ENCODE results near the gene DEFB110. TPM values are rescaled to one million over a fixed set of nuclear protein-coding genes. Genes with fewer than 3 reads are reported as not detected.

Gene DEFB110
- polyA plus RNA-seq, 1 experiment, result not detected

DNA sequence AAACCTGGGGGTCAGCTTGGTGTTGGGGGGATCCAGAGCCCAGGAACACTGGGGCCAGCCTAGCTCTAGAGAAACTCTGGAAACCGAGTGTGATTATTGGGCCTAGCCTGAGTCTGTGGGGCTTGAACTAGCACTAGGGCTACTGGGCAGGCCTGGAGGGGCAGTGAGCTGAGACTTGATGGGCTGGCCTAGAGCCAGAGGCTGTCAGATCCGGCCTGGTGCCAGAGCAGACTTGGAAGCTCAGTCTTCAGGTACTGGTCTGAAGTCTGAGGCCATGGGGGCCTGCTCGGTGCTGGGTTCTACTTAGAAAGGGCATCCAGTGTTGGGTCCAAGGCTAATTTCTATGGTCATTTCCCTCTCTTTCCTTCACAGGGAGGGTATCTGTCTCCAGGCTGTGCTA, 25.2 kb upstream of the DEFB110 start:
- CTCF ChIA-PET, result no interaction called here
- Histone ChIP-seq H3K27me3 (ENCODE audit: control insufficient read depth, insufficient read depth, low read length) (no peaks in the 10 kb centered on the region), H3K4me3 (ENCODE audit: low read depth, low read length) (no peak overlapping the region), H3K36me3 (ENCODE audit: control insufficient read depth, insufficient read depth, low read length) (no peaks in the 10 kb centered on the region)
- POLR2A ChIA-PET, result no interaction called here
- TF ChIP-seq, protein P1, sequence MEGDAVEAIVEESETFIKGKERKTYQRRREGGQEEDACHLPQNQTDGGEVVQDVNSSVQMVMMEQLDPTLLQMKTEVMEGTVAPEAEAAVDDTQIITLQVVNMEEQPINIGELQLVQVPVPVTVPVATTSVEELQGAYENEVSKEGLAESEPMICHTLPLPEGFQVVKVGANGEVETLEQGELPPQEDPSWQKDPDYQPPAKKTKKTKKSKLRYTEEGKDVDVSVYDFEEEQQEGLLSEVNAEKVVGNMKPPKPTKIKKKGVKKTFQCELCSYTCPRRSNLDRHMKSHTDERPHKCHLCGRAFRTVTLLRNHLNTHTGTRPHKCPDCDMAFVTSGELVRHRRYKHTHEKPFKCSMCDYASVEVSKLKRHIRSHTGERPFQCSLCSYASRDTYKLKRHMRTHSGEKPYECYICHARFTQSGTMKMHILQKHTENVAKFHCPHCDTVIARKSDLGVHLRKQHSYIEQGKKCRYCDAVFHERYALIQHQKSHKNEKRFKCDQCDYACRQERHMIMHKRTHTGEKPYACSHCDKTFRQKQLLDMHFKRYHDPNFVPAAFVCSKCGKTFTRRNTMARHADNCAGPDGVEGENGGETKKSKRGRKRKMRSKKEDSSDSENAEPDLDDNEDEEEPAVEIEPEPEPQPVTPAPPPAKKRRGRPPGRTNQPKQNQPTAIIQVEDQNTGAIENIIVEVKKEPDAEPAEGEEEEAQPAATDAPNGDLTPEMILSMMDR (IDR thresholded peaks at IDR 0.05; ENCODE audit: insufficient read depth, low read depth, low read length), result no peak
- no peak for DNase-seq (ENCODE audit: low read depth)

DNA sequence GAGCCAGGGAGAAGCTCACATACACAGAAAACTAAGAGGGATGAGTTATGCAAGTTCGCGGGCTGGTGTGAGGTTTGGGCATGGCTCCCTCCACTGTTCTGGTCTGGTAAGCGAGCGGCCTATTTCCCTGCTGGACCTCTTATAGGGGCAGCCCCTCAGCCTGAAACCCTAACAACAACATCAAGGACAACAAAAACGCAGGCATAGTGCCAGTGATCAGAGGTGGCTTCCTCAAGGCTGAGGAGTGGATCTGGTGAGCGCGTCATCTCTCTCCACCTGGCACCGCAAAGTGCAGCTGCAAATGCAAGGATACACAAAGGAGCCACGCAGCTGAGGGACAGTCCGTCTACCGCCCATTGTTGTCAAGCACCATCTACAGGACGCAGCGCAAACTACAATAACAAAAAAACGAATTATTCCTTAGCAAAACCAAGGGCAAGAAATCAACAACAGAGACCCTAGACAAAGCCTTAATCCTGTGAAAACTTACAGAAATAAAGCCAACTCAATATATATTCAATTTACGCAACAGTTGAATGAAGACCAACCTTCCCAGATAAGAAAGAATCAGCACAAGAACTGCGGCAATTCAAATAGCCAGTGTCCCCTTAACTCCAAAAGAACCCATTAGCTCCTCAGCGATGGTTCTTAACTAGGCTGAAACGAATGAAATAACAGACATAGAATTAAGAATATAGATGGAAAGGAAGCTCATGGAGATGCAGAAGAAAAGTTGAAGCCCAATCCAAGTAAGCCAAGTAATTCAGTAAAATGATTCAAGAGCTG, 9.2 kb upstream of the DEFB110 start:
- TF ChIP-seq, protein P1 (IDR thresholded peaks at IDR 0.05; ENCODE audit: insufficient read depth, low read depth, low read length), result 0 out of 2 replicates have a peak, but pooled peaks have one; percentile 17
- no peaks in the 10 kb centered on the region for H3K27me3 ChIP-seq (ENCODE audit: control insufficient read depth, insufficient read depth, low read length)
- no peaks in the 10 kb centered on the region for H3K36me3 ChIP-seq (ENCODE audit: control insufficient read depth, insufficient read depth, low read length)
- ChIA-PET POLR2A (interaction anchor here (0.6 to 0.7 kb wide), 2 partner anchors 19 to 104 kb away, joined by 3 to 4 read pairs; partner anchors contain the start of gene DEFB112), CTCF (interaction anchor here (1.2 kb wide), 1 partner anchor 13 kb away, joined by 3 read pairs; no protein-coding TSS in a partner anchor)
- no peak overlapping the region for H3K4me3 ChIP-seq (ENCODE audit: low read depth, low read length)
- DNase-seq (ENCODE audit: low read depth), result no peak

DNA sequence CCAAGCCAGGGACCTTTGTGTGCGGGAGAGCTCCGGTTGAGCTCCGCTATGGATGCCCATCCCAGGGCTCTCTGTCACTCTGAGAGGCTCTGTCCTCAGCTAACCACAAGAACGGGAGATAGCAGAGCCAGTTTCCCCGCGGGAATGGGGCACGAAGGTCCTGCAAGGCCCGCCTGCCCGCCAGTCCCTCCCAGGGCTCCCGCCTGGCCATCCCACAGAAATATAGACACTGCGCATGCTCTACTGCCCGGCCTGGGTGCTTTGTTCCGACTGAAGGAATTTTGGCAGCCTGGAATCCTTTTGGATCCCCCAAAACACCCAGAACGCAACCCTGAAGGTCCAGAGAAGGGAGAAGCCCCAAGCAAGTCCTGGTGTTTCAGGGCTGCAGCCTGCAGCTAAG, 8.6 kb upstream of the DEFB110 start:
- no peak overlapping the region for H3K4me3 ChIP-seq (ENCODE audit: low read depth, low read length)
- H3K36me3 ChIP-seq (ENCODE audit: control insufficient read depth, insufficient read depth, low read length), result no peaks in the 10 kb centered on the region
- no peaks in the 10 kb centered on the region for H3K27me3 ChIP-seq (ENCODE audit: control insufficient read depth, insufficient read depth, low read length)
- DNase-seq (ENCODE audit: low read depth), result no peak
- TF ChIP-seq, protein P1 (IDR thresholded peaks at IDR 0.05; ENCODE audit: insufficient read depth, low read depth, low read length), result no peak
- ChIA-PET POLR2A (no interaction called here), CTCF (interaction anchor here (1.2 kb wide), 1 partner anchor 13 kb away, joined by 3 read pairs; no protein-coding TSS in a partner anchor)

DNA sequence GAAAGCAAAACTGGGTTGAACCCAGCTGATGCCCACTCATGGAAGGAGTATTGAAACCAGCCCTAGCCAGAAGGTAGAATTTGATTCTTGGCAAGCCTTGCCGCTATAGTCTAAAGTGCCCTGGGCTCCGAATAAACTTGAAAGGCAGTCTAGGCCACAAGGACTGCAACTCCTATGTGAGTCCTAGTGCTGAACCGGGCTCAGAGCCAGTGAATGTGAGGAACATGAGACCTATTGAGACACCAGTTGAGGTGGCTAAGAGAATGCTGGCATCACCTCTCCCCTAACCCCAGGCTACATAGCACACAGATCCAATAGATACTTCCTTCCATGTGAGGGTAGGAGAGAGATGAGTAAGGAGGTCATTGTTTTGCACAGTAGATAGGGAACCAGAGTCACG, 3.5 kb upstream of the DEFB110 start:
- TF ChIP-seq, protein P1 (IDR thresholded peaks at IDR 0.05; ENCODE audit: insufficient read depth, low read depth, low read length), result no peak
- CTCF ChIA-PET, result no interaction called here
- Histone ChIP-seq H3K36me3 (ENCODE audit: control insufficient read depth, insufficient read depth, low read length) (no peaks in the 10 kb centered on the region), H3K27me3 (ENCODE audit: control insufficient read depth, insufficient read depth, low read length) (no peaks in the 10 kb centered on the region), H3K4me3 (ENCODE audit: low read depth, low read length) (no peak overlapping the region)
- no peak for DNase-seq (ENCODE audit: low read depth)
- POLR2A ChIA-PET, result no interaction called here

DNA sequence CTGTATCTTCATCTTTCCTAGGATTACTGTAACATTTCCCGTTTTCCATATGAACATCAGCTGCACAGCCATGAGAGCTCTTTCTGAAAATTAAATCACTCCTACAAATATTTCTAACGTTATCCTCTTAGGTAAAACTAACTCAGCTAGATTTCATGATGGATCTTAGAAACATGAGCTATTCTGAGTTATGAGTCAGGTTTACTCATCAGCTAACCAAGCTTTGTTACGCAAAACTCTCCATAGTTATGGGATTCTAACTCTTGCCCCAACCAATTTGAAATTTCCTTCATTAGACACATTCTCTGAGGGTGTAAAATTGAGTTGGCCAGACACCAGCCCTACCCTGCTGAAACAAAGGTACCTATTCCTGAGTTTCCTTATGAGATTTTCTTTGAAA, 14.0 kb downstream of the DEFB110 start:
- Histone ChIP-seq H3K4me3 (ENCODE audit: low read depth, low read length) (no peak overlapping the region), H3K27me3 (ENCODE audit: control insufficient read depth, insufficient read depth, low read length) (no peaks in the 10 kb centered on the region), H3K36me3 (ENCODE audit: control insufficient read depth, insufficient read depth, low read length) (no peaks in the 10 kb centered on the region)
- CTCF ChIA-PET, result no interaction called here
- no peak for DNase-seq (ENCODE audit: low read depth)
- TF ChIP-seq, protein P1 (IDR thresholded peaks at IDR 0.05; ENCODE audit: insufficient read depth, low read depth, low read length), result no peak
- POLR2A ChIA-PET, result no interaction called here
